Activated CD8-positive, alpha-beta memory T cell treated with anti-CD3 and anti-CD28 coated beads for 36 hours (primary cell): Measurements from ENCODE around the gene MPP7. TPM values are rescaled to one million over a fixed set of nuclear protein-coding genes. Genes with fewer than 3 reads are reported as not detected.

Experiments used
- total RNA-seq, 2 experiments: library from RNA; stranded (reverse); gene quantifications; one replicate each; pipeline ENCODE4 v1.2.3, GENCODE V29; 2021

Gene MPP7
- total RNA-seq, 2 experiments from 2014 or later = 4.5 to 5.8 TPM

Other genes with a start within 250 kb of the MPP7 start
- 100 to 1,000 TPM; 127 to 132 TPM for gene WAC, start 230.1 kb upstream of the MPP7 start, total RNA-seq